Stomach (tissue), 4 donors: Measurements from ENCODE around the gene KAT7.
"Not testable (repeated sequence)": the region's sequence is repeated elsewhere in the genome, so short reads cannot be mapped to it uniquely, and the experiment has no call there.

Experiments
- POLR2A ChIP-seq, 4 donors: fragments of 450-650 bp; IDR thresholded peaks; one replicate each; pipeline ENCODE4 v1.6.1; 2016; ENCODE audit warnings: antibody characterized with exemption in 4 of 4, control low read depth in 2 of 4, mild to moderate bottlenecking in 1 of 4, moderate library complexity in 1 of 4
- POLR2AphosphoS5 ChIP-seq, 3 donors: sonication (generic); formaldehyde crosslinking; IDR thresholded peaks; one replicate each; pipeline ENCODE4 v1.6.1; 2016; ENCODE audit warnings: antibody characterized with exemption in 3 of 3

- TF ChIP-seq POLR2AphosphoS5, POLR2A (IDR thresholded peaks at IDR 0.05): not testable (repeated sequence)
These were observed 39.8 kb downstream of the KAT7 start for GRCh38 chr17:49828325-49828724.
